Cerebellar nuclear complex (tissue), 1 donor: ENCODE measurements around the gene NR4A3.
"Not testable (repeated sequence)": the region's sequence is repeated elsewhere in the genome, so short reads cannot be mapped to it uniquely, and the experiment has no call there.

ENCODE experiments used
- DNase-seq, 2 experiments: peaks; one replicate each; lab custom pipeline; 2025; lab: John Stamatoyannopoulos, UW

Gene NR4A3

DNA sequence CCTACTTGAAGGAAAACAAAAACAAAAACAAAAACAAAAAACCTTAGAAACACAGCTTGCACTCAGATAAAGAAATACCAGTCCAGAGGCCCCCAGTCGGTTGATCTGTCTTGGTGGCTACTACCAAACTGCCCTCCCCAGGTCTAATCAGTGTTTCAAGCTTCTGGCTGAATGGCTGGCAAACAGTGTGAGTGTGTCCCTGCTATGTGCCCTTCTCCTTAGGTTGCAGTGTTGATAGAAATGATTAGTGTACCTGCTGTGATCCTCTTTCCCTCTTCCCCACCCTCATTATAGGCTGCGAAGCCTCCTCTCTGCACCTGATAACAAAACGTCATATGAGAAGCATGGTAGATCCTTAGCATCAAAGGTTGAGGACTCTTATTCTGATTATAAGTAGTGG, 12.8 kb downstream of the NR4A3 start:
- no peak for DNase-seq

DNA sequence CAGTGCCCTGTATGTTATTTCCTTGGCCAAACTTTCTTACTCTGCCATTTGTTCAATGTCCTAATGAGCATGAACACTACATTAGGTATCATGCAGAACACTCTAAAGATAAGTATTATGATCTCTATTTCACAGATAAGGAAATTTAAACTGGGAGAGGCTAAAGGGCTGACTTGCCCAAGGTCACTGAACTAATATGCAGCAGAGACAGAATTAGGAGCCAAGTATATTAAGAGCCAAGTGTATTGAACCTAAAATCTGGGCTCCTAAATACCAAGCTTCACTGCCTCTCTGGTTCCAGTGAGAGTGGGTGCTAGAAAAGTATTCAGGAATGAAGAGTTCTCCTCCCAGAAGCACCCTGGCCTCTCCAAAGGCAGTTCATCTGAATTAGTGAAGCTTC, 13.5 kb downstream of the NR4A3 start:
- no peak for DNase-seq

DNA sequence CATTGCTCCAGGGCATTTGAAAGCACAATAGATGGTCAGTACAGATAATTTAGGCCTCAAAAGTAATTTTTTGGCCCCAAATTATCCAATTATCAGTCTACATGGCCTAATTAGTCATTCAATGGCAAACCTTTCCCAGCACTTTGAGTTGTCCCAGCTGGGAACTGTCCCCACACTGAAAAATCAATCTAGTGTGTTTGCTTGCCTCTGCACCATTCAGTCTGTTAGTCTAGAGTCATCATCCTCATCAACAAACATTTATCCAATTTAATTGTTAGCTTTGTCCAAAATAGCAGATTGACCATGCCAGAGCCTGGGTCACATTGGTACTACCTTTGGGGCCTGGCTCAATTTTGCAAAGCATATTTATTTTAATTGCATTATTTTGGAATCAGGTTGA, 13.9 kb downstream of the NR4A3 start:
- DNase-seq = no peak

DNA sequence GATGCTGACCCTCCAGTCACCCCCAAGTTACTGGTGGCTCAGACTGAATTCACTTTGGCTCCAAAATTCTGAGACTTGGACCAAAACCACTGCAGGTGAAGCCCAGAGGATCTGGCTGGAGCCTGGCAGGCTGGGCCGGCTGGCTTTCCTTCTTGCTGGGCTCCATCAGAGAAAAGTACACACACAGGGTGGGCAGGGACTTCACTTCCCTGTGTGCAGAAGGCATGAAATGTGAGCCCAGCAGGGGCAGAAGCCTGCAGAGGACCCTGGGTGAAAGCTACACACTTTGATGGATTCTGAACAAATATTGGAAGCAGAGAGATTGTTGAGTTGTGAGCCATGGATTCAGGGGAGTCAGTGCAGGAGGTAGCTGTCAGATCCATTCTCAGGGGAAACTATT, 18.4 kb downstream of the NR4A3 start:
- no peak for DNase-seq

DNA sequence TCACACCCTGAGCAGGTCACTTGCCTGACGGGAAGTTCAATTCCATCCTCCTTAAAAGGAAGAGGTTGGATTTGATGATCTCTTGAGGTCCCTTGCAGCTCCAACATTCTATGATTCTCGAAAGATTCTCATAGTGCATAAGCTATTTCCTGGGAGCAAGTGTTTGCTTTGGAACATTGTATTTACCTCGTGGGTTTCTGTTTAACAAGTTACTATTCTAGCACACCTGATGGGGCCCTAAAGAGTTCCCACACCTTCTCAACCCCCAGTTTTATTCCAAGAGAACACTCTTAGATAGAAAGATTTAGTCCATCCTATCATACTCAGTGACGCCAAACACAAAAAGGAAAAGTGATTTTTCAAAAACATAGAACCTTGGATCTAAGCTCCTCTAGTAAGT, 23.4 kb downstream of the NR4A3 start:
- no peak for DNase-seq

DNA sequence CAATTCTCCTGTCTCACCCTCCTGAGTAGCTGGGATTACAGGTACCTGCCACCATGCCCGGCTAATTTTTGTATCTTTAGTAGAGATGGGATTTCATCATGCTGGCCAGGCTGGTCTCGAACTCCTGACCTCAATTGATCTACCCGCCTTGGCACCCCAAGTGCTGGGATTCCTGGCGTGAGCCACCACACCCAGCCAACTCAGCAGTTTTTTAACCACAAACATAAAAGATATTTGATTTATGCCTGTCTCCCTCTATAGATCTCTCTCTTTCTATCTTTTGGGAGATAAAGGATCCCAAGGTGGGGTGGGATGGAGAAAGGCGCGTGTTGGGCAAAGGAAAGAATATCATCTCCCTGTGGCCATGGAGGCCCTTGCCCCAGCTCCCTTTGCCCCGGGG, 26.8 kb downstream of the NR4A3 start:
- no peak for DNase-seq

DNA sequence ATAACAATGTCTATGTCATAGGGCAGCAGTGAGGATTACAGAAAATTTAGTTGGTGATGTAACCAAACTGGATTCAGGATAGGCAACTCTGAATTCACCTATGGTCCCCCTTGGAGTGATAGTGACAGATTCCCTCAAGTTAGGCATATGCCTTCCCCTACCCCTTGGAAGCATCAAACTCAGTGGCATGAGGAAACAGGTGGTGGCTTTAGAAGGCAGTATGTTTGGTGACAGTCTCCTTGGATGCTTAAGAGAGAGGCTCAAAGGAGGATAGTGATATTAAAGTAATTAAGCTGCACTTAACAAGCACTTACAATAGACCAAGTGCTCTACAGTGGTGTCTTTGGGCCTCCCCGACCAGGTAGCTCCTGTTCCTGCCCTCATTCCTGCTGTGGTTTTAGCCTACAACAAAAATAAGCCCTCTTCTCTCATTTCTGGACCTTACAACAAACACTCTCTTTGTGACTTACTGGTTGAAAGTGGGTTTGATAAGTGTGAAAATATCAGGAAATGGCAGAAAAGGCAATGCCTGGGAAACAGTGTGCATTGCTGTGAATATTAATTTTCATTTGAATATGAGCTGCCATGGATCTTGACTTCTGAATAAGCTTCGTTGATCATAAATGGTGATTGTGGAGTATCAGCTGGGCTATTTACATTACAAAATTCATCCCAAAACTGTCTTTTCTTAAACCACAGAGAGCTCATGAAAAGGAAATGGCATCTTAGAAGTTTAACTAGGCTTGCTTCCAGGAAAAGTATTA, 29.2 kb downstream of the NR4A3 start:
- no peak for DNase-seq

DNA sequence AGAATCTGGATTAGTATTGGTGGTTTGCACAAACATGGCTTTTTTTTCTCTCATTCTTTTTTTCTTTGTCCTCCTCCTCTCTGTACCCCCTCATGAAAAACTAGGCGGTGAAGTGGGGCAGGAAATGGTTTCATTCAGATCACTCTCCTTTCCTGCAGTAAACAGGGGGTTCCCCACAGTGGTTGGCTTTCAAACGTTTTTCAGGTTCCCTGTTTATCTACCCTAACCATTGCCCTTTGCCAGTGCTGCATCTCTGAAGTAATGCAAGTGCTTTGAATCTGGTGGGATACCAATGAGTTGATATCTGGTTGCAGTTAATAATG, 29.8 kb downstream of the NR4A3 start:
- DNase-seq = no peak

DNA sequence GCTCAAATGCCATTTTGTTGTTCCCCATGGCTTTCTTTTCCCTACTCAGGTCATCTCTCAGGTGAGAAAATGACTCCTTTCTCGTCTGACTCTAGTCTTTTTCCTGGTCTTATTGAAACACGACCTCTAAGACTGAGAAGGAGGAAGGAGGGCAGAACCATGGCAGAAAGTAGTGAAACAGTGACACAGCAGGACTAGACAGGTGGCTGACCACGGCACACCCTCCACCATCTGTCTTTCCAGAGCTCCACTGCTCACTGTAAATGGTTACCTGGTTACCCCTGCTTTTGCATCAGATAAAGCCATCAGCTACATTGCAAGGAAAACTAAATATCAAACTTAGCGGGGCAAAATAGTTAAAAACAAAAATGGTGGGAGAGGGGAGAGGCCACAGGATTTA, 30.9 kb downstream of the NR4A3 start:
- DNase-seq = no peak

DNA sequence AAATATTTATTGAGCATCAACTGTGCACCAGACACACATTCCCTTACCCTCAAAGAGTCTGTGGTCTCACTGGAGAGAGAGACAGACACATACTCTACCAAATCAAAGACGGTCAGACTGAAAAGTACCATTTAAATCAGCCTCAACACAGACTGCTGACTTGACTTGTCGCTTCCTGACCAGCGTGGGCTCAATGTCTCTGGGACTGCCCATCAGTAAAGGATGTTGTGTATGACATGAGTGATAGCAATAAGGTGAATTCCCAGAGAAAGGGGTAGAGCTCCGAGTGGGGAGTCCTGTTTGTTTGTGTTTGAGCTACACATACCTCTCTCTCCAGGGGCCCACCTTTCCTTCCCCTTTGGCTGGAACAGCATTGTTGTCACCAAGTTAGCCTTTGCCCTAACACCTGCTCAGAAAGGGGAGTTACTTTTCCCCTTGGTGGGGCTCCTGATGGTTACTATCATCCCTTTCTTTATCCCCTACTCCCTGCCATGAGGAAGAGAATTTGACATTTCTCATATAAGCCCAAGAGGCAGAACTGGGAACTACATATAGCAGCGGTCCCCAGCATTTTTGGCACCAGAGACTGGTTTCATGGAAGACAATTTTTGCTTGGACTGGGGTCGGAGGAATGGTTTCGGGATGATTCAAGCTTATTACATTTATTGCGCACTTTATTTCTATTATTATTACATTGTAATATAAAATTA, 33.9 kb downstream of the NR4A3 start:
- no peak for DNase-seq

DNA sequence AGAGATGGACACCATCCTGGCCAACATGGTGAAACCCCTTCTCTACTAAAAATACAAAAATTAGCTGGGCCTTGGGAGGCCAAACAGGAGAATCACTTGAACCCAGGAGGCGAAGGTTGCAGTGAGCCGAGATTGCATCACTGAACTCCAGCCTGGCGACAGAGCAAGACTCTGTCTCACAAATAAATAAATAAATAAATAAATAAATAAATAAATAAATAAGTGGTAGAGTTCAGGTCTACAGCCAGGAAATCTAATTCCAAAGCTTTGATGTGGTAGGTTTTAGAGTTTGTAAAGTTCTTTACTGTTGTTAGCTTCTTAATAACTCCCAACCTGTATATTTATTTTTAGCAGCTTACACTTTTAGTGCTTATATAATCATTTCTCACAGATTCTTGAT, 35.9 kb downstream of the NR4A3 start:
- DNase-seq = not testable (repeated sequence)

DNA sequence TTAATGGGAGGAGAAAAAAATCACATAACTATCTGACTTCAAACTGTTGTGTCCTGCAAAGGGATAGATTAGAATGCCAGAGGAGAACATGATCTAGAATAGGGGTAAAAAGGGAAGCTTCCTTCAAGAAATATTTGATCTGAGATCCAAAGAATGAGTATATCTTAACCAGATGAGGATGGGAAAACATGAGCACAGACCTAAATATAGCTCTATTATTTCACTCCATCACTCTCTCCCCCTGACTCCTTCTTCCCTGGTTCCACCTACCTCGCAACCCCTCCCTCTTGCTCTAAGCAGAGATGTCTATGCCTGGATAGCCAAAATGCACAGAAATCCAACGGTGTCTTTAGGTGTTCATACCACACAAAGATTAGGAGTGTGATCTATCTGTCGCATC, 36.4 kb downstream of the NR4A3 start:
- DNase-seq = no peak

DNA sequence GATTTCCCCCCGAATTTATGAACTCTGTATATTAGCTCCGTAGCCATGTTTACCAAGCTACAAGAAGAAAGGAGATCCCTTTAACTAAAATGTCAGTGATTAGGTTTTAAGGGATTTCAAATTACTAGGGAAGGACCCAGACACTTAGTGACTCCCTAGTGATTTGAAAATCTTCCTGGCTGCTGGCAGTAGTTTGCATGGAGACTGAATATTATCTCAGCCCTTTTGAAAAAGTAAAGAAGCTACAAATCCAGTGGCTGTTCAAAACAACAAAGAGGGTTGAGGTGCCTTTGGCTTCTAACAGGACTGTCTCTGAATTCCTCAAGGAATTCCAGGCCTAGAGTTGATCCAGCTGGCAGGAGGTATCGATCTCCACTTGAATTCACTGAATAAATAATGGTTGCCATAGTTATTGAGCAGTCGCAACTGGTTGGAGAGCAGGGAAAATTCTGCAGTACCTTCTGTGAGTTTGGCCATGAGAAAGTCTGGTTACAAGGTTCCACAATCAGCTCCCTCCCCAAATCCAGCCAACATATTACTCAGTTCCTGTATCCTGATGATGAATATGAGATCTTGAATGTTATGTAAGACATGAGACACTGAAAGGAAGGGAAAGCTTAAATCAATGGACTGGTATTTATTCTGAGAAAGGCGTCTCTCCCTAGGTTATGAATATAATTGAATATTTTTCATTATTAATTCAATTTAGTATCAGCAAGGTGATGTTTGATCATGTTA, 37.7 kb downstream of the NR4A3 start:
- DNase-seq = no peak

DNA sequence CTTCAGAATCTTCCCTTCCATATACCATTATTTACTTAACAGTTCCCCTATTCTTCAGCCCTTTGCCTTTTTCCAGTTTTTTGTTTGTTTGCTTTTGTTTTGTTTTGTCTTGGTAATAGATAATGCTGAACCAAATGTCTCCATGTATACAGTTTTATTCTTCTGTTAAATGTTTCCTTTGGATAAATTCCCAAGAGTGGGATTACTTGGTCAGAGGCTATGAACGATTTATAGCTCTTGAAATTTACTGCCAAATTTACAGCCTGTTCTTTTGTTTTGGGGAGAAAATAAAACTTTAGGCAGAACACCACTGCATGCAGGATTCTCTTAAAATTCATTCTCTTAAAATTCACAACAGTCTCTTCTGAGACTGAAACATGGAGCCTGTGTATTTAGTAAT, 38.6 kb downstream of the NR4A3 start:
- no peak for DNase-seq

DNA sequence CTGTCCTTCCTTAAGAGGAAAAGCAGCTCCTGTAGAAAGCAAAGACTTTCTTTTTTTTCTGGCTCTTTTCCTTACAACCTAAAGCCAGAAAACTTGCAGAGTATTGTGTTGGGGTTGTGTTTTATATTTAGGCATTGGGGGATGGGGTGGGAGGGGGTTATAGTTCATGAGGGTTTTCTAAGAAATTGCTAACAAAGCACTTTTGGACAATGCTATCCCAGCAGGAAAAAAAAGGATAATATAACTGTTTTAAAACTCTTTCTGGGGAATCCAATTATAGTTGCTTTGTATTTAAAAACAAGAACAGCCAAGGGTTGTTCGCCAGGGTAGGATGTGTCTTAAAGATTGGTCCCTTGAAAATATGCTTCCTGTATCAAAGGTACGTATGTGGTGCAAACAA, 42.3 kb downstream of the NR4A3 start:
- DNase-seq = no peak

DNA sequence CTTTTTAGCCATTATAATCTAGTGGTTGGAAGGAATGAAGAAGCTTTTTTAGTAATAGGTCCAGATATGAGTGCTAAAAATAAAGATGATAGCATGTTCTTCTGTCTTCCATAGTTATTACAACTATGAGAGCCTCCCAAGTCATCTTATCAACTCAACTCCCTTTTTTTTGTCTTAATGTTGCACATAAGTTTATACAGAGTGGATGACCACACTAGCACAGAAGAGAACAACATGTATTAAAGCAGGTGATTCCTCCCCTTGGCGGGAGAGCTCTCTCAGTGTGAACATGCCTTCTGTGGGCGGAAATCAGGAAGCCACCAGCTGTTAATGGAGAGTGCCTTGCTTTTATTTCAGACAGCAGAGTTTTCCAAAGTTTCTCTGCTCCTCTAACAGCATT, 44.7 kb downstream of the NR4A3 start:
- DNase-seq = no peak

DNA sequence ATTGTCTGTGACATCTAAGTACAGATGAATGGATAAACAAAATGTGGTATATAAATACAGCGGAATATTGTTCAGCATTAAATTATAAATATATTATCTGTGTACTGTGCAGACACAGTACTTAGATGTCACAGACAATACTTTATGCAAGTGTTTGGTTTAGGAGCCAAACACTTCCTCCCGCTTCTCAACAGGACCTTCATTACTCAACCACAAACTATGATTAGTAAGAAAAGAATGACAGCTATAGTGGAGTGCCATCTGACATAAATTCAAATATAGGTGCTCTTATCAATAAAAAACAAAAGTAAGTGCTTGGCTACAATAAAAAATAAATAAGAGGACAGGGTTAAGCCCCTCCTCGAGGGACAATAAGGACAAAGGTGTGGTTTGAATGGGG, 45.9 kb downstream of the NR4A3 start:
- no peak for DNase-seq

DNA sequence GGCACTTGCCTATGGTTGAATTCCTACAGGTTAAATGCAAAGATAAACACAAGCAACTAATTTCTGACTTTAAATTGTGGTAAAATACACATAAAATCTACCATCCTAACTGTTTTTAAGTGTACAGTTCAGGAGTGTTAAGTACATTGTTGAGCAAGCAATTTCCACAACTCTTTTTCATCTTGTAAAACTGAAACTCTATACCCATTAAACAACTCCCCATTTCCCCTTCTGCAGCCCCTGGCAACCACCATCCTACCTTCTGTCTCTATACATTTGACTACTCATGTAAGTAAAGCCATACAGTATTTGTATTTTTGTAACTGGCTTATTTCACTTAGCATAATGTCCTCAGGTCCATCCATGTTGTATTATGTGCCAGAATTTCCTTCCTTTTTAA, 46.3 kb downstream of the NR4A3 start:
- DNase-seq = no peak

DNA sequence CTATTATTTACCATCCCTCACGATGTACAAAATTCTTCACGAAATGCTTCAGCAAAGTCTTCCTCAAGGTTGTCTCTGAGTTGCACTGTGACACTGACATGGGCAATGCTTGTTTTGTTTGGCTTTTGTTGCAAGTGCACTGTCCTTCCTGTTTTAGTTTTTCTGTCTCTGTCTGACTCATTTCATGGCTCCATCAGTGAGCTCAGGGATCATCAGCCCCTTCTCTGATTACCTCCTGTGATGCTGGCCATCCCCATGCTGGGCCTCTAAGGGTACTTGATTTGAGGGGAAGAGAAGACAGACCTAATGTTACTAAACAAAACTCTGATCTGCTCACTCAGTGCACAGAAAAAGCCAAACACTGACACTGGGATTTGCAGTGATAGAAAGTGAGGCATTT, 47.2 kb downstream of the NR4A3 start:
- DNase-seq = no peak

DNA sequence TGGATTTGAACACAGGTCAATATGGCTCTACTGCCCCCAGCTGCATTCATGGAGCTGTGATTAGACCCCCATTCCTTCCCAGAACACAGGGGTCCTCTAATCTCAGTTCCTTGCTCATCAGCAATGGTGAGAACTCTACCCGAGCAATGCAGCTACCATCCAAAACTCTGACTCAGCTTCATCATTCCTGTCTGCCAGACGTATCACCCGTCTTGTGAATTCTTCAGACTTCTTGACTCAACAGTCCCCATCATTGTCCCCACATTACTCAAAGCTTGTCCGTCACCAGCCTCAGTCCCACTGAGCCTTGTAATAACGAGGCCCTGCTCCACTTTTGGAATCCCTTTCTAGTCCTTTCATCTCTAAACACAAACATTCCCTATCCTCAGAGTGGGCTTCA, 48.4 kb downstream of the NR4A3 start:
- DNase-seq = no peak

DNA sequence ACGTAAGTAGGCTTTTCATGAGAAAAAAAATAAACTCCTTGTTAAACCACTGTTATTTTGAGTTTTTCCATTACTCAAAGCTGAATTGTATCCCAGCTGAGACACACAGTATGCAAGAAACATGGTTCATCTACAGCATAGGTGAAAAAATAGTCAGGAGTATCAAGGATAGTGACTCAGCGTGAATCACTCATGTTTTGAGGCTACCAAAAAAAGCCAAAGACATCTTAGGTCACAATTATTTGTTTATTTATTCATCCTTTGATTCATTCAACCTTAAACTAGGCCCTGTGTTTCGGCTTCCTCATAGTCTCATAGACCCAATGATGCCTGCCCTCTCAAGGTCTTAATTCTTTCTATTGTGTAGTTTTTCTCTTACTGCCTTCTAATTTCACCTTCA, 51.8 kb downstream of the NR4A3 start:
- DNase-seq = no peak

DNA sequence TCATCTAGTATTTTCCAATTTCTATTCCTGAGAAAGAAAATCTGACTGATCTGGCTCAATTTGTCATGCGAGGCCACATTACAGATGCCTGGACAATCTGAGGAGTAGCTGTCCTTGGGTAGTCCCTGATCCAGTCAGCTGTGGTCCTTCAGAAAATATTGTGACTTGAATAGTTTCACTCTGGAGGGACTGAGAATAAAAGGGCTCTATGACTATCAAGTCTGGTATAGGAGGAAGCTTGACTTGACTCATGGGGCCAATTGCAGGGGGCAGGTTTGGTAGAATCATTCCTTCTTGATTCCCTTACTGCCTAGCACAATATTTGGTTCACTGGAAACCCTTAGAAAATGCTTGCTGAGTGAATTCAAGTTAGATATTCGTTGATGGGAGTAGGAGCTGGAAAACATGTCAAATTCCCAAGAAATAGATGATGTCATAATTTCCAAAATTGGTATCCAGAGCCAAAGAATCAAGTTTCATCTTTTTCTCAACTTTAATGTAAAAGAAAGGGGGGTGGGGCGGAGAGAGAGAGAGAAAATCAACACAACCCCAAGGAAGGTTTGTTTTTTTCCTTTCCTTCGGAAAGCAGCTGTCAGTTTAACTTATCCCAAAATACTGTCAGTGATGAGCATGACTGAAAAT, 52.4 kb downstream of the NR4A3 start:
- no peak for DNase-seq

DNA sequence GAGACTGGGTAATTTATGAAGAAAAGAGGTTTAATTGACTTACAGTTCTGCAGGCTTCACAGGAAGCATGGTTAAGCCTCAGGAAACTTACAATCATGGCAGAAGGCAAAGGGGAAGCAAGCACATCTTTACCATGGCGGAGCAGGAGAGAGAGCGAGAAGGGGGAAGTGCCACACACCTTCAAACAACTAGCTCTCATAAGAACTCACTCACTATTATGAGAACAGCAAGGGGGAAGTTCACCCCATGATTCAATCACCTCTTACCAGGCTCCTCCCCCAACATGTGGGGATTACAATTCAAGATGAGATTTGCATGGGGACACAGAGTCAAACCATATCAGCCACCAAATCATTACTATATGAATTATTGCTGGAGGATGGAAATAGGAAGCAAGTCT, 54.5 kb downstream of the NR4A3 start:
- no peak for DNase-seq
